HepG2 (cell line): ENCODE results near the gene SLC7A8. TPM values are rescaled to one million over a fixed set of nuclear protein-coding genes. Genes with fewer than 3 reads are reported as not detected.

Experiments
- ATAC-seq: fragments of 200-7000 bp; cut with Tn5 transposase; 3 replicates; pipeline ENCODE4 v1.9.1; 2020; ENCODE audit warnings: mild to moderate bottlenecking, moderate library complexity
- BruUV-seq: library from RNA; stranded (reverse); fragments of 400-500 nt; replicated peaks from 2 replicates; lab custom pipeline; 2021; lab: Mats Ljungman, UMichigan
- CTCF ChIA-PET: fragments of 300-600 bp; formaldehyde crosslinking; extraction: SDS; loops from one replicate; lab custom pipeline; 2021; ENCODE audit warnings: low total read pairs, inconsistent platforms, low intra/inter-chr PET ratio; lab: Yijun Ruan, JAX
- POLR2A ChIA-PET: fragments of 350-600 bp; sonication (Branson Sonifier 250); formaldehyde crosslinking; loops from one replicate; lab custom pipeline; 2020; ENCODE audit warnings: antibody characterized with exemption, inconsistent platforms; lab: Yijun Ruan, JAX
- DNase-seq: peaks from one replicate; pipeline ENCODE4 v3.0.0-alpha.2; 2015; ENCODE audit warnings: low spot score
- FAIRE-seq: peaks from 3 replicates; lab custom pipeline; 2011; peaks lifted over from hg19 to GRCh38; lab: Jason Lieb, UNC
- H2AFZ ChIP-seq: one replicate; pipeline ENCODE4 v1.6.1; 2011; ENCODE audit warnings: low read length, inconsistent platforms
- H3K27ac ChIP-seq: fragments of 300-600 bp; 3 replicates; pipeline ENCODE4 v1.8.0; 2011; ENCODE audit warnings: mixed run types, mild to moderate bottlenecking, mixed read lengths, low read length, inconsistent platforms; ENCODE audit not compliant: insufficient read depth; ENCODE audit errors: extremely low read length
- H3K27me3 ChIP-seq, 2 experiments: fragments of 200-600 bp in 1 of 2; 2 replicates in 1 of 2; 3 replicates in 1 of 2; pipeline versions ENCODE4 v1.6.0 to v1.8.0; 2011; ENCODE audit warnings: low read length in 2 of 2, mild to moderate bottlenecking in 2 of 2, moderate library complexity in 2 of 2, inconsistent platforms in 1 of 2; ENCODE audit not compliant: insufficient read depth in 2 of 2, control insufficient read depth in 1 of 2
- H3K36me3 ChIP-seq, 2 experiments: fragments of 200-600 bp in 1 of 2; replicated peaks in 1 of 2; 2 replicates in 1 of 2; 3 replicates in 1 of 2; pipeline versions ENCODE4 v1.5.1 to v1.8.0; 2011; ENCODE audit warnings: low read length in 2 of 2, inconsistent platforms in 1 of 2; ENCODE audit not compliant: insufficient read depth in 2 of 2, control insufficient read depth in 1 of 2
- H3K4me1 ChIP-seq: 2 replicates; pipeline ENCODE4 v1.5.1; 2012; ENCODE audit warnings: low read length, inconsistent platforms; ENCODE audit not compliant: insufficient read depth
- H3K4me2 ChIP-seq: 2 replicates; pipeline ENCODE4 v1.6.0; 2011; ENCODE audit warnings: low read depth, low read length, inconsistent platforms
- H3K4me3 ChIP-seq, 3 experiments: fragments of 200-600 bp in 1 of 3; sonication (generic), shearing (Covaris generic) in 1 of 3; replicated peaks in 1 of 3; 2 replicates each; pipeline ENCODE4 v1.5.1; 2011 to 2016; ENCODE audit warnings: low read length in 3 of 3, inconsistent platforms in 2 of 3, low read depth in 2 of 3, mild to moderate bottlenecking in 2 of 3, control low read depth in 1 of 3, mixed read lengths in 1 of 3; ENCODE audit not compliant: insufficient read depth in 1 of 3
- H3K79me2 ChIP-seq: one replicate; pipeline ENCODE4 v1.6.1; 2011; ENCODE audit warnings: low read length, inconsistent platforms; ENCODE audit not compliant: insufficient read depth
- H3K9ac ChIP-seq: 2 replicates; pipeline ENCODE4 v1.6.0; 2011; ENCODE audit warnings: mild to moderate bottlenecking, low read depth, low read length, inconsistent platforms; ENCODE audit not compliant: insufficient read depth
- H3K9me3 ChIP-seq: 2 replicates; pipeline ENCODE4 v1.5.1; 2012; ENCODE audit warnings: mild to moderate bottlenecking, low read length
- H4K20me1 ChIP-seq: 2 replicates; pipeline ENCODE4 v1.6.0; 2011; ENCODE audit warnings: inconsistent platforms, mild to moderate bottlenecking, low read length, moderate library complexity; ENCODE audit not compliant: insufficient read depth
- AGO2 ChIP-seq: fragments of 200-400 bp; formaldehyde crosslinking; optimal IDR thresholded peaks from 2 replicates; pipeline ENCODE3; 2017; ENCODE audit warnings: mild to moderate bottlenecking, low read depth, low read length, moderate library complexity
- ATRX ChIP-seq: sonication (generic); formaldehyde crosslinking; IDR thresholded peaks from 2 replicates; pipeline ENCODE4 v1.4.0; 2020; ENCODE audit warnings: missing genetic modification reagents, borderline replicate concordance
- CEBPG ChIP-seq: IDR thresholded peaks from 2 replicates; pipeline ENCODE4 v1.6.1; 2016
- CENPX ChIP-seq: sonication (generic); formaldehyde crosslinking; IDR thresholded peaks from 2 replicates; pipeline ENCODE4 v1.9.0; 2021; ENCODE audit warnings: mild to moderate bottlenecking, missing genetic modification reagents, moderate library complexity
- MBD4 ChIP-seq: IDR thresholded peaks from 2 replicates; pipeline ENCODE4 v1.6.1; 2012; ENCODE audit warnings: low read length, inconsistent platforms, borderline replicate concordance
- NCOR1 ChIP-seq: fragments of 200-600 bp; sonication (generic); IDR thresholded peaks from 2 replicates; pipeline ENCODE4 v1.7.0; 2017; ENCODE audit warnings: antibody characterized with exemption, low read length, borderline replicate concordance
- PRDM4 ChIP-seq: sonication (generic); formaldehyde crosslinking; IDR thresholded peaks from 2 replicates; pipeline ENCODE4 v1.9.0; 2021; ENCODE audit warnings: missing genetic modification reagents, borderline replicate concordance
- RXRB ChIP-seq: IDR thresholded peaks from 2 replicates; pipeline ENCODE4 v1.6.1; 2016; ENCODE audit warnings: borderline replicate concordance, missing genetic modification reagents, missing compliant biosample characterization
- SMYD3 ChIP-seq: sonication (generic); formaldehyde crosslinking; IDR thresholded peaks from 2 replicates; pipeline ENCODE4 v1.8.1; 2023; ENCODE audit warnings: mild to moderate bottlenecking, missing genetic modification reagents
- SP2 ChIP-seq: sonication (generic); formaldehyde crosslinking; IDR thresholded peaks from 2 replicates; pipeline ENCODE4 v1.5.1; 2020; ENCODE audit warnings: mild to moderate bottlenecking, missing genetic modification reagents
- WGBS: methylation state at CpG from one replicate; pipeline ENCODE4 v1.1.6; 2017; ENCODE audit warnings: low lambda C conversion rate; 5-methylcytosine and 5-hydroxymethylcytosine counted together
- in situ Hi-C: cut with HindIII; loops from 2 replicates; pipeline ENCODE4 v1.10.0; 2017; ENCODE audit warnings: low pct_unique_long_range_greater_than_20kb; ENCODE audit not compliant: extremely low pct_ligation_motif_present
- intact Hi-C: fragments of 100-400 bp; cut with micrococcal nuclease; formaldehyde crosslinking; loops from one replicate; pipeline ENCODE4 v1.10.0; 2022; ENCODE audit not compliant: unreplicated experiment
- polyA plus RNA-seq, 8 experiments: library from polyadenylated mRNA; depleted of rRNA in 3 of 8; stranded (reverse) in 7 of 8; unstranded in 1 of 8; fragments of >200 nt; fragmentation: Illumina TruSeq in 4 of 8; extraction: Trizol in 4 of 8; gene quantifications; 2 replicates each; pipeline versions ENCODE4 v1.2.1 to v1.2.3, GENCODE V29; 2011 to 2016; ENCODE audit warnings: low read depth in 4 of 8, missing spikeins in 1 of 8, mixed read lengths in 1 of 8; ENCODE audit not compliant: insufficient read depth in 1 of 8
- total RNA-seq, 5 experiments: library from RNA; depleted of rRNA; stranded (reverse); fragments of >200 nt; fragmentation: Illumina TruSeq; extraction: Trizol; gene quantifications; 2 replicates each; pipeline ENCODE4 v1.2.3, GENCODE V29; 2016; ENCODE audit warnings: low read depth in 1 of 5
- TF ChIP-seq, protein P1 (sequence below): sonication (generic); formaldehyde crosslinking; IDR thresholded peaks from 2 replicates; pipeline ENCODE4 v1.5.0; 2020; ENCODE audit warnings: mild to moderate bottlenecking, missing genetic modification reagents

Gene SLC7A8
- total and polyA plus RNA-seq, 2 of the 13 experiments (the other 11 are each of a cell fraction or from before 2014, with no cell fraction given), result 0.25 TPM; not detected in 1

DNA sequence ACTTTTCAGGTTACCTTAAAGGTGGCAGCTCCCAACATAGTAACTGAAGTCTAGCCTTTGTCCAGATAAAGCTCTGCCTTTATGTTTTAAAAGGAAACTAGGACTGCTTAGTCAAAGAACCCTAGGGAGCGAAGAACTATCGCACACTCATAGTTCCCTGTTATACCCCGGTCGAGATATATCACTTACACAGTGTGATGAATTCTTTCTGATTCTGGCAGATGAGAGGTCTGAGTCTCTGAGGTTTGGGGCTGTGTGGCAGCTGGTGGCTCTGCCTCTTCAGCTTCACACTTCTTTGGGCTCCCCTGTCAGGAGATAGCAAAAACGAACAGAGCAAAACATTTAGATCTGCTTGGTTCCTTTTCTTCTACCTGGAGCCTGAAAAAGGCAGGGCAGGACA, 105.5 kb downstream of the SLC7A8 start:
- no peak overlapping the region for H2AFZ ChIP-seq
- no TSS peak for BruUV-seq
- intact Hi-C loops (loop anchor here (1.0 kb wide), 2 partner anchors 9 to 31 kb away; no protein-coding TSS in a partner anchor), in situ Hi-C loops (no loop called here)
- H3K79me2 ChIP-seq, result no peaks in the 10 kb centered on the region
- no peaks in the 10 kb centered on the region for H3K9me3 ChIP-seq
- no peak overlapping the region for H3K4me2 ChIP-seq
- no peaks in the 10 kb centered on the region for H3K27me3 ChIP-seq
- no peak overlapping the region for H3K9ac ChIP-seq
- no peaks in the 10 kb centered on the region for H3K4me1 ChIP-seq
- POLR2A ChIA-PET, result interaction anchor here (1.4 to 5.8 kb wide), 5 partner anchors 9 to 101 kb away, joined by 3 to 85 read pairs (median 12); partner anchors contain the start of genes ACIN1 and C14orf119
- 97% methylated on average over 5 of the region's 5 CpGs for WGBS
- no peak for FAIRE-seq
- no peak for DNase-seq
- TF ChIP-seq, protein P1, sequence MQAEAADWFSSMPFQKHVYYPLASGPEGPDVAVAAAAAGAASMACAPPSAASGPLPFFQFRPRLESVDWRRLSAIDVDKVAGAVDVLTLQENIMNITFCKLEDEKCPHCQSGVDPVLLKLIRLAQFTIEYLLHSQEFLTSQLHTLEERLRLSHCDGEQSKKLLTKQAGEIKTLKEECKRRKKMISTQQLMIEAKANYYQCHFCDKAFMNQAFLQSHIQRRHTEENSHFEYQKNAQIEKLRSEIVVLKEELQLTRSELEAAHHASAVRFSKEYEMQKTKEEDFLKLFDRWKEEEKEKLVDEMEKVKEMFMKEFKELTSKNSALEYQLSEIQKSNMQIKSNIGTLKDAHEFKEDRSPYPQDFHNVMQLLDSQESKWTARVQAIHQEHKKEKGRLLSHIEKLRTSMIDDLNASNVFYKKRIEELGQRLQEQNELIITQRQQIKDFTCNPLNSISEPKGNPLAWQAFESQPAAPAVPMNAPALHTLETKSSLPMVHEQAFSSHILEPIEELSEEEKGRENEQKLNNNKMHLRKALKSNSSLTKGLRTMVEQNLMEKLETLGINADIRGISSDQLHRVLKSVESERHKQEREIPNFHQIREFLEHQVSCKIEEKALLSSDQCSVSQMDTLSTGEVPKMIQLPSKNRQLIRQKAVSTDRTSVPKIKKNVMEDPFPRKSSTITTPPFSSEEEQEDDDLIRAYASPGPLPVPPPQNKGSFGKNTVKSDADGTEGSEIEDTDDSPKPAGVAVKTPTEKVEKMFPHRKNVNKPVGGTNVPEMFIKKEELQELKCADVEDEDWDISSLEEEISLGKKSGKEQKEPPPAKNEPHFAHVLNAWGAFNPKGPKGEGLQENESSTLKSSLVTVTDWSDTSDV (CRISPR knock-in tag), result no peak
- TF ChIP-seq AGO2, result peak; percentile 14
- H3K27ac ChIP-seq, result no peak overlapping the region
- CTCF ChIA-PET, result interaction anchor here (1.6 to 4.1 kb wide), 4 partner anchors 9 to 109 kb away, joined by 4 to 20 read pairs (median 8); partner anchors contain the start of gene ACIN1
- peaks cover 63 to 94% of the 10 kb centered on the region in 2 experiments for H3K36me3 ChIP-seq
- no peak overlapping the region for H3K4me3 ChIP-seq
- peaks cover 9% of the 10 kb centered on the region; the same call in 1 of the 2 replicates for H4K20me1 ChIP-seq
- ATAC-seq, result no peak

- BruUV-seq, result no TSS peak
- H3K4me2 ChIP-seq, result no peak overlapping the region
- DNase-seq (peak; percentile 68), ATAC-seq (peak; percentile 57), FAIRE-seq (peak; percentile 48)
- no peak overlapping the region for H3K9ac ChIP-seq
- no peaks in the 10 kb centered on the region for H3K27me3 ChIP-seq
- peaks cover 64 to 95% of the 10 kb centered on the region in 2 experiments for H3K36me3 ChIP-seq
- in situ Hi-C loops (no loop called here), intact Hi-C loops (loop anchor here (1.0 kb wide), 2 partner anchors 8 to 32 kb away; no protein-coding TSS in a partner anchor)
- 79% methylated on average over 5 of the region's 5 CpGs for WGBS
- H3K79me2 ChIP-seq, result peaks cover 1% of the 10 kb centered on the region
- H3K4me1 ChIP-seq, result peaks cover 9% of the 10 kb centered on the region
- CTCF ChIA-PET, result interaction anchor here (0.9 to 4.1 kb wide), 8 partner anchors 8 to 110 kb away, joined by 3 to 20 read pairs (median 8); partner anchors contain the start of genes ACIN1 and CDH24
- POLR2A ChIA-PET, result interaction anchor here (0.8 to 5.8 kb wide), 7 partner anchors 8 to 103 kb away, joined by 3 to 85 read pairs (median 5); partner anchors contain the start of genes ACIN1, AJUBA and C14orf119
- H3K27ac ChIP-seq, result no peak overlapping the region
- H2AFZ ChIP-seq, result no peak overlapping the region
- no peak overlapping the region for H3K4me3 ChIP-seq
- H3K9me3 ChIP-seq, result no peaks in the 10 kb centered on the region
- H4K20me1 ChIP-seq, result peaks cover 9% of the 10 kb centered on the region; the same call in 1 of the 2 replicates
- TF ChIP-seq CEBPG (CRISPR knock-in tag), result no peak
- TF ChIP-seq ATRX (CRISPR knock-in tag), result no peak
- TF ChIP-seq CENPX (CRISPR knock-in tag), result no peak
- TF ChIP-seq SMYD3 (CRISPR knock-in tag), result 0 out of 2 replicates have a peak, but pooled peaks have one; percentile 56
- TF ChIP-seq MBD4, result no peak
- TF ChIP-seq RXRB (CRISPR knock-in tag), result 0 out of 2 replicates have a peak, but pooled peaks have one; percentile 13
- no peak for TF ChIP-seq NCOR1
- no peak for TF ChIP-seq SP2 (CRISPR knock-in tag)
- TF ChIP-seq PRDM4, result no peak
Measured at GRCh38 chr14:23076785-23077408, 106.6 kb downstream of the SLC7A8 start.
